Endothelial cell of hepatic sinusoid (primary cell): ENCODE results near the gene ZFP37.
"Not testable (repeated sequence)": the region's sequence is repeated elsewhere in the genome, so short reads cannot be mapped to it uniquely, and the experiment has no call there.

ENCODE experiments used
- in situ Hi-C: cut with HindIII; loops from 2 replicates; pipeline ENCODE4 v1.10.0; 2017; ENCODE audit warnings: low sequenced_read_pairs

The ZFP37 gene

GRCh38 chr9:113056191-113057106, at the start of gene ZFP37:
Gene ZFP37, minus strand, starts transcription at chr9:113056724. Its CDS starts 36 bp downstream, at chr9:113056688.
- in situ Hi-C loops: no loop called here

DNA sequence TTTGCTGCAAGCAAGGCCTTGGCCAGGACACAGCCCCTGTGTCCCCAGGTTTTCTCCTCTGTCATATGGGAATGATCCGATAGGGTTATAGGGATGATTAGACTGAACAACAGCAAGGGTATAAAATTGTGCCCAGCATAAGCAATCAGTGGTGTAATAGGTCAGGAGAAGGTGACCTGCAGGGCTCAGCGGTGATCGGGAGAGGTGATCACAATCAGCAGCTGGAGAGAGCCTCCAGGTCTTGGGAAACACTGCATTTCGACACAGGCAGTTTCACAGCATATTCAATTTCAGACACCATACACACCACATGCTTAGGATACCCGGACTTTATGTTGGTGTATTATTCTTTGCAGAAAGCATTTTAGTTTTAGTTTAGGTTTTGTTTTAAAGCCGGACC, 48.8 kb upstream of the ZFP37 start:
- in situ Hi-C loops: not testable (repeated sequence)

DNA sequence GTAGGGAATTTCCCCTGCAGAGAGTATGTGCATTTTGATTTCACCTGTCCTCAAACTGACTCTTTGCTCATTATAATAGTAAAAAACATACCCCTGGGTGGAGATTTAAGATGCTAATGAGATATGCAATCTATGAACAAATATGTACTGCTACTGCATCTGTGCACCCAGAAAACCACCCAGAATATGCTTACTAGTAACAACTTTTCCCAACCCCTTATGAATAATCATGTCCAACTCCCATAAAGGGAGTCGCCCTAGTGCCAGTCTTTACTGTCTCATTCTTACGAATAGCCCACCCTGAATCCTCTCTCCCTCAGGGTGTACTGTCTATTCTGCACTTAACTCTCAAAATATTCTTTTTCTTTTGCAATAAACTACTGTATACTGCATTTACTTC, 39.0 kb upstream of the ZFP37 start:
- in situ Hi-C loops: no loop called here

- in situ Hi-C loops: not testable (repeated sequence)
Observed at GRCh38 chr9:113089924-113090323, 33.4 kb upstream of the ZFP37 start.

DNA sequence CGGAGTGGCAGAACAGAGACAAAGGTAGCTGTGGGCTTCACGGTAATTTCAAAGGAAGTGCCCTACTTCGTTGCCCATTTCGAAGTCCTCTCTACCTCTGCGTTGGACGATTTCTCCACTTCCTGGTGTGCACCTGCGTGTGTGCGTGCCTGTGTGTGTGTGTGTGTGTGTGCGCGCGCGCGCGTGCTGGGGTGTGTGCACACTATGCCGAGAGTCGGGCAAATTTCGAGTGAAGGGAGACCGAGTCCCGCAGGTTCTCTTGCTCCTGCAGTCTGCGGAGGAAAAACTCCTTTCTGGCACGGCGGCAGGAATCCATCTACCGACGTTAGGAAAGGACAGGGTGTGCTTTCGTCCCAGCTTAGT, 32.6 kb upstream of the ZFP37 start:
- in situ Hi-C loops: not testable (repeated sequence)

DNA sequence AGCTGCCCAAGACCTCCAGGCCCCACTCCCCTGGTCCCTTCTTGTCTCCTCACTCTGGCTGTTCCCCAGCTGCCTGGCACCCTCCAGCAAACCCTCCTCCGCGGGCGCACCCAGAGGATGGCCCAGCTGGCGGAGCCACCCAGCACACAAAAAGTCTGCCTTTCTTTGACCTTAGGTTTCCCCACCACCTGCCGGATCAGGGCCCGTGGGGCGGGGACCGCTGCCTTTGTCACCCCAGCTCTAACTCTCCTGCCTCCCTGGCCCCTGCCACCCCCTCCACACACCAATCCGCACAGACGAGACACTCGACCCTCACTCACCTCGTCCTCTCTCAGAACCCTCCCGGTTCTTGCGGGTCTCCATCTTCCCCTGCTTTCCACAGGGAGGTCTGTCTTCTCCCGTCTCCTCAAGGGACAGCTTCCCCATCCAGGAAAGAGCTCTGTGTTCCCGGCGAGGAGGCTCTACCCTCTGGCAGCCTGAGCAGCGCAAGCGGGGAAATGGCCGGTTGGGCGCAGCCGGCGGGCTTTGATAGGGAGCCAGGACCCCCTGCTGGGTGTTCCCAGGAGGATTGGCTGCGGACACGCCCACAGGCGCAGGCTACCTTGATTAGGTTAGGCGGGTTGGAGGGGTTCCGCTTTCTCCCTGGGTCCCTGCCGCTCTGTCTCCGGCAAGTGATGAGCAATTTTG, 32.1 kb upstream of the ZFP37 start:
- in situ Hi-C loops: not testable (repeated sequence)

DNA sequence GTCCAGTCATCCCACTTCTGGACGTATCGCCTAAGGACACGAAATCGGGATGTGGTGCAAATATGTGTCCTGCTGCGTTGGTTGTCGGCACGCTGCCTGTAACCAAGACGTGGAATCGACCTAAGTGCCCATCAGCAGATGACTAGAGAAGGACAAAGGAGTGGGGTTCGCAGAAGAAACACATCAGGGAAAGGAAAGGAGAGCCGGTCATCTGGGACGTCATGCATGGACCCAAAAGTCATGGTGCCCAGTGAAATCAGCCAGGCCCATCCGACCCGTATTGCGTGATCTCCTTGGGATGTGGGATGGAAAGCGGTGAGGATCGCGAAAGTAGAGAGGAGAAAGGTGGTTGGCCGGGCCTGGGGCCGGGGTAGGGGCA, 6.4 kb upstream of the ZFP37 start:
- in situ Hi-C loops: not testable (repeated sequence)

- in situ Hi-C loops: not testable (repeated sequence)
Observed at GRCh38 chr9:113062256-113062931, 5.9 kb upstream of the ZFP37 start.

DNA sequence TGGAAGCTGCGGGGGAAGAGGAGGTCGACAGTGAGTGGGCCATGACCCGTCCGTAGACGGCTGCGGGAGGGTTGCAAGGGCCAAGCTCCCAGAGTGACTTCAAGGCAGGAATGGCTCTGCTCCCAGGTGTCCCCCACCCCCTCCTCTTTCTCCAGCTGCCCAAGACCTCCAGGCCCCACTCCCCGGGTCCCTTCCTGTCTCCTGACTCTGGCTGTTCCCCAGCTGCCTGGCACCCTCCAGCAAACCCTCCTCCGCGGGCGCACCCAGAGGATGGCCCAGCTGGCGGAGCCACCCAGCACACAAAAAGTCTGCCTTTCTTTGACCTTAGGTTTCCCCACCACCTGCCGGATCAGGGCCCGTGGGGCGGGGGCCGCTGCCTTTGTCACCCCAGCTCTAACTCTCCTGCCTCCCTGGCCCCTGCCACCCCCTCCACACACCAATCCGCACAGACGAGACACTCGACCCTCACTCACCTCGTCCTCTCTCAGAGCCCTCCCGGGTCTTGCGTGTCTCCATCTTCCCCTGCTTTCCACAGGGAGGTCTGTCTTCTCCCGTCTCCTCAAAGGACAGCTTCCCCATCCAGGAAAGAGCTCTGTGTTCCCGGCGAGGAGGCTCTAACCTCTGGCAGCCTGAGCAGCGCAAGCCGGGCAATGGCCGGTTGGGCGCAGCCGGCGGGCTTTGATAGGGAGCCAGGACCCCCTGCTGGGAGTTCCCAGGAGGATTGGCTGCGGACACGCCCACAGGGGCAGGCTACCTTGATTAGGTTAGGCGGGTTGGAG, 4.7 kb upstream of the ZFP37 start:
- in situ Hi-C loops: not testable (repeated sequence)

- in situ Hi-C loops: not testable (repeated sequence)
Observed at GRCh38 chr9:113059581-113060284, 3.2 kb upstream of the ZFP37 start.

- in situ Hi-C loops: no loop called here
Observed at GRCh38 chr9:113057193-113057592, 669 bp upstream of the ZFP37 start.

DNA sequence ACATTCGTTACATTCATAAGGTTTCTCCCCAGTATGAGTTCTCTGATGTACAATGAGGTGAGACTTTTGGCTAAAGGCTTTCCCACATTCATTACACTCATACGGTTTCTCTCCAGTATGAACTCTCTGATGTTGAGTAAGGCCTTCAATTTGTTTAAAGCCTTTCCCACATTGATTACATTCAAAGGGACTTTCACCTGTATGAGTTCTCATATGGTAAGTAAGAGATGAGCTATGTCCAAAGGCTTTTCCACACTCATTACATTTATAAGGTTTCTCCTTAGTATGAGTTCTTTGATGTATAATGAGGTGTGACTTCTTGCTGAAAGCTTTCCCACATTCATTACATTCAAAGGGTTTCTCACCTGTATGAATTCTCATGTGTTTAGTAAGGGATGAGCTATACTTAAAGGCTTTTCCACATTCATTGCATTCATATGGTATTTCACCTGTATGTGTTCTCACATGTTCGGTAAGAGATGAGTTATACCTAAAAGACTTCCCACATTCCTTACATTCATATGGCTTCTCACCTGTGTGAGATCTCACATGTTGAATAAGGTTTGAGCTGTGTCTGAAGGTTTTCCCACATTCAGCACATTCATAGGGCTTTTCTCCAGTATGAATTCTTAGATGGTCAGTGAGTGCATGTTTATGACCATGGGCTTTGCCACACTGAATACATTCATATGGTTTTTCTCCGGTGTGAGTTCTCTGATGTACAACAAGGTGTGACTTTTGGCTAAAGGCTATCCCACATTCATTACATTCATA, 13.5 kb downstream of the ZFP37 start:
- in situ Hi-C loops: no loop called here

- in situ Hi-C loops: no loop called here
Observed at GRCh38 chr9:113026200-113026599, 30.3 kb downstream of the ZFP37 start.

DNA sequence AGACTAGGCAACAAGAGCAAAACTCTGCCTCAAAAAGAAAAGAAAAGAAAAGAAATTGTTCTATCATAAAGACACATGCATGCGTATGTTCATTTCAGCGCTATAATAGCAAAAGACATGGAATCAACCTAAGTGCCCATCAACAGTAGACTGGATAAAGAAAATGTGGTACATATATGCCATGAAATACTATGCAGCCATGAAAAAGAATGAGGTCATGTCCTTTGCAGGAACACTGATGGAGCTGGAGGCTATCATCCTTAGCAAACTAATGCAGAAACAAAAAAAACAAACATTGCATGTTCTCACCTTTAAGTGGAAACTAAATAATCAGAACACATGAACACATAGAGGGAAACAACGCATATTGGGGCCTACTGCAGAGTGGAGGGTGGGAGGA, 38.3 kb downstream of the ZFP37 start:
- in situ Hi-C loops: no loop called here

DNA sequence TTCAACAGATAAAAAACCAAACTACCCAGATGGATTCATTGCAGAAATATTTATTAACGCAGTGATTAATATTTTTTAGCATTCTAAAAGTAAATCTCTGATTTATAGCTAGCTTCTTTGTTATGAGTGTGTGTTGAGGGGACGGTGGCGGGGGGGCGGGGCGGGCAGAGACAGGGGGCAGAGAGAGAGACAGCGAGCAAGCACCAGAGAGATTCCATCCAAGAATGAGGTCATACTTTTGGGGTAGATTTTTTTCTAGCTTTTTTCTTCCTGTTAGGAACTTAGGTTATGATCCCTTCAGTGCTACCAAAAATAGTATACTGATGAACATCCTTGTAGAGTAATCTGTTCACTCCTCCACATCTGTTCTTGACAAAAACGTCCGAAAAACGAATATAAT, 44.0 kb downstream of the ZFP37 start:
- in situ Hi-C loops: no loop called here

- in situ Hi-C loops: no loop called here
Observed at GRCh38 chr9:113011911-113012381, 44.6 kb downstream of the ZFP37 start, which contains the start of gene ZNF883. Gene ZNF883, minus strand, starts transcription at chr9:113012192.

GRCh38 chr9:113005777-113006176, 50.7 kb downstream of the ZFP37 start:
- in situ Hi-C loops: no loop called here

- in situ Hi-C loops: no loop called here
Observed at GRCh38 chr9:112997236-112997941, 59.1 kb downstream of the ZFP37 start.
